ENCODE measurements around the gene SLC39A1. TPM values are rescaled to one million over a fixed set of nuclear protein-coding genes. Genes with fewer than 3 reads are reported as not detected.

The SLC39A1 gene
- total RNA-seq, 4 donors from 2014 or later, result 19.9 to 80.0 (median 47.1) TPM

DNA sequence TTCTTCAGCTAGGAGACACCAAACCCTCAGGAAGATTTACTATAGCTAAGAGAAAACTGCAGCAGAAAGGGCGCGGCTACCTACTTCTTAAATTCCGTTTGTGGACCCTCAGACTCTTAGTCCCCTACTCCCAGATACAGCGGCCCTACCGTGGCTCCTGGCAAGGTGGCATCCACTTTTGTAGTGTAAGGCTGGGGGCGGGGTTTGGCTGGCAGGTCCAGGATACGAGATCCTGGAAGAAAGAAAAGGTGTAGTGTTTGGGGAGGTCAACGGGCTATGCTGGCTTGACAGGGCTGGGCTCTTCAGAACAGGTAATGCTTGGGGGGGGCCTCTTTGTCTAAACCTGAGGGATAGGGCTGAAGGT, 4.6 kb upstream of the SLC39A1 start:
- Histone ChIP-seq H3K27me3 (no peaks in the 10 kb centered on the region), H3K9me3 (no peaks in the 10 kb centered on the region), H3K4me3 (peak overlapping the region; percentile 27 to 58 (median 55)), H3K36me3 (no peaks in the 10 kb centered on the region), H3K4me1 (peaks cover 11 to 37% (median 27%) of the 10 kb centered on the region in 4 donors), H3K27ac (peak overlapping the region; percentile 88 to 96 (median 96))
- TF ChIP-seq, protein P1, sequence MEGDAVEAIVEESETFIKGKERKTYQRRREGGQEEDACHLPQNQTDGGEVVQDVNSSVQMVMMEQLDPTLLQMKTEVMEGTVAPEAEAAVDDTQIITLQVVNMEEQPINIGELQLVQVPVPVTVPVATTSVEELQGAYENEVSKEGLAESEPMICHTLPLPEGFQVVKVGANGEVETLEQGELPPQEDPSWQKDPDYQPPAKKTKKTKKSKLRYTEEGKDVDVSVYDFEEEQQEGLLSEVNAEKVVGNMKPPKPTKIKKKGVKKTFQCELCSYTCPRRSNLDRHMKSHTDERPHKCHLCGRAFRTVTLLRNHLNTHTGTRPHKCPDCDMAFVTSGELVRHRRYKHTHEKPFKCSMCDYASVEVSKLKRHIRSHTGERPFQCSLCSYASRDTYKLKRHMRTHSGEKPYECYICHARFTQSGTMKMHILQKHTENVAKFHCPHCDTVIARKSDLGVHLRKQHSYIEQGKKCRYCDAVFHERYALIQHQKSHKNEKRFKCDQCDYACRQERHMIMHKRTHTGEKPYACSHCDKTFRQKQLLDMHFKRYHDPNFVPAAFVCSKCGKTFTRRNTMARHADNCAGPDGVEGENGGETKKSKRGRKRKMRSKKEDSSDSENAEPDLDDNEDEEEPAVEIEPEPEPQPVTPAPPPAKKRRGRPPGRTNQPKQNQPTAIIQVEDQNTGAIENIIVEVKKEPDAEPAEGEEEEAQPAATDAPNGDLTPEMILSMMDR (IDR thresholded peaks at IDR 0.05), result peak in 1 of 5 experiments; percentile 2
- TF ChIP-seq POLR2AphosphoS5 (IDR thresholded peaks at IDR 0.05), result no peak
- WGBS, 2 donors (ENCODE audit: low coverage in 1 of 2), result 2 to 3% methylated on average over 6 to 8 of the region's 8 CpGs
- in situ Hi-C loops (cut with MboI; ENCODE audit: low pct_ligation_motif_present in 1 of 4, low pct_unique_long_range_greater_than_20kb in 1 of 4, low sequenced_read_pairs in 3 of 4), result loop anchor here in 1 of 4 donors (25.0 kb wide), 1 partner anchor 306 kb away; the partner anchor contains the start of genes ILF2 and SNAPIN
- intact Hi-C loops (cut with DNase I; ENCODE audit: low total_unique reads), result no loop called here
- DNase-seq, result peak; percentile 70

DNA sequence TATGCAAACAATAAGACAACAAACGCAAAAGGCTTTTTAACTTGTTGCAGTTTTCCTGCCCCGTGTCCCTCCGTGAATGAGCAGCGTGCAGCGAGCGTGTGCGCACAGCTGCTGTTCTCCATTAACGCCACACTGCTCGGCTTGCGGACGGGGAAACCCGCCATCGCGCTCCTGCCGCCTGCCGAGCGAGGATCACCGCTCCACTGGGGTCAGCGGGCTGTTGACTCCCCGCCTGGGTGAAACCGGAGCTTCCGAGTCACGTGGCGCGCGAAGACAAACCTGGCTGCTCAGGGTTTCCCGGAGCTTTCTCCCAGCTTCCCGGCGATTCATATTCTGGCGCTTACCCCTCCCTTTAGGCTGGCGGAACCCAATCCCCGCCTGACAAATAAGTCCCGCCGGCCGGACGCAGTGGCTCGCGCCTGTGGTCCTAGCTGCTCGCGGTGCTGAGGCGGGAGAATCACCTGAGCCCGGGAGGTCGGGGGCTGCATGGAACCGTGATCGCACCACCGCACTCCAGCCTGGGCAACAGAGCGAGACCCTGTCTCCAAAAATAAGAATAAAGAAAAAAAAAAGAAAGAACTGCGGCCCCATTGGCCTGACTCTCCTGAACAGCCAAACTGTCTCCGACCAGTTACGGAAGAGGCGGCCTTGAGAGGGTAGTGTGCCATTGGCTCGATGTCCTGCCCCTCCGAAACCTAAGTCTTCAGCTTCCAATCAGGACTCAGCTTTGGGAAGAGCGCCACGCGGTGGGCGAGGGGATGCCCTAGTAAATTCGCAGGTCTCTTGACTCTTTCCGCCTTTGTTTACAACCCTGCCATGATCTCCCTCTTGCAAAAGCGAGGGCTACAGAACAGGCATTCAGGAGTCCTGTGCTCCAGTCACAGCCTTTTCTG, 4.0 kb upstream of the SLC39A1 start, which contains the start of gene CREB3L4:
TSS of gene CREB3L4 (plus strand) at position 796 of the 893 bp plus-strand sequence. CDS start 624 bp downstream, outside the sequence.
- intact Hi-C loops (cut with DNase I; ENCODE audit: low total_unique reads) (no loop called here), in situ Hi-C loops (cut with MboI; ENCODE audit: low pct_ligation_motif_present in 1 of 4, low pct_unique_long_range_greater_than_20kb in 1 of 4, low sequenced_read_pairs in 3 of 4) (loop anchor here in 1 of 4 donors (25.0 kb wide), 1 partner anchor 305 kb away; the partner anchor contains the start of genes ILF2 and SNAPIN)
- TF ChIP-seq, protein P1 (IDR thresholded peaks at IDR 0.05), result peak; percentile 15 to 29 (median 24)
- TF ChIP-seq POLR2AphosphoS5 (IDR thresholded peaks at IDR 0.05), result peak; percentile 94 to 98 (median 97)
- TF ChIP-seq POLR2A (IDR thresholded peaks at IDR 0.05), result peak; percentile 94
- no peak for TF ChIP-seq EP300 (IDR thresholded peaks at IDR 0.05; ENCODE audit: low read depth)
- Histone ChIP-seq H3K27ac (peak within 1 kb of the TSS; percentile 88 to 96 (median 96)), H3K4me1 (peaks cover 12 to 42% (median 32%) of the 10 kb centered on the region in 4 donors), H3K4me3 (peak within 1 kb of the TSS; percentile 53 to 58 (median 56)), H3K27me3 (no peaks in the 10 kb centered on the region), H3K36me3 (no peaks in the 10 kb centered on the region), H3K9me3 (no peaks in the 10 kb centered on the region)
- DNase-seq, result peak; percentile 92
- WGBS, 2 donors (ENCODE audit: low coverage in 1 of 2), result 0% methylated on average over 13 to 48 of the region's 60 CpGs

DNA sequence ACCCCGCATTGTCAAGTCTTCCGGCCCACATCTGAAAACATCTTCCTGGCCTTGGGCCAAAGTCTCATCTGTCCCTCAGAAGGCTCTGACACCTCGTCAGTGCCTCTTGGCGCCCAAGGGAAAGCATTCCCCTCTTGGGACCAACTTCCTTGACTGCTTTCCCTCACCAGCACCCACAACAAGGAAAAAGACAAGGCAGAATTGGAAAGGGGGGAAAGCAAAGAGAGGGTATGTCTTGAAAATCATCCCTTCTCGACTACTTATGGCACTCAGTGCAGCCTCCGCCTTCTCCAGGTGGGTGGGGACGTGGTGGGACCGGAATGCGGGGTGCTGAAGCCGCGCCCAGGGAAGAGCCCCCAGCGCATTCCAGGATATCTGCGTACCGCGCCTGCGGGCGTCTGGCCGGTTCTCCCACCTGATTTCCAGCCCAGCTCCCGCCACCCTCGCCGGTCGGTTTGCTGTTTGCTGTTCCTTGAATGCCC, 554 bp upstream of the SLC39A1 start:
- H3K27me3 ChIP-seq, result no peaks in the 10 kb centered on the region
- peak overlapping the region; percentile 41 to 87 (median 70) for H3K4me3 ChIP-seq
- H3K9me3 ChIP-seq, result no peaks in the 10 kb centered on the region
- intact Hi-C loops (cut with DNase I; ENCODE audit: low total_unique reads), result no loop called here
- TF ChIP-seq POLR2AphosphoS5 (IDR thresholded peaks at IDR 0.05) (no peak), EP300 (IDR thresholded peaks at IDR 0.05; ENCODE audit: low read depth) (no peak), POLR2A (IDR thresholded peaks at IDR 0.05) (no peak)
- TF ChIP-seq, protein P1 (IDR thresholded peaks at IDR 0.05), result no peak
- peak; percentile 63 for DNase-seq
- 0% methylated on average over 22 of the region's 22 CpGs; no CpG with 5 or more reads in 1 of the 2 donors for WGBS, 2 donors (ENCODE audit: low coverage in 1 of 2)
- in situ Hi-C loops (cut with MboI; ENCODE audit: low pct_ligation_motif_present in 1 of 4, low pct_unique_long_range_greater_than_20kb in 1 of 4, low sequenced_read_pairs in 3 of 4), result loop anchor here in 1 of 4 donors (25.0 kb wide), 1 partner anchor 302 kb away; the partner anchor contains the start of genes ILF2 and SNAPIN
- peaks cover 24 to 58% (median 43%) of the 10 kb centered on the region in 4 donors for H3K4me1 ChIP-seq
- no peaks in the 10 kb centered on the region for H3K36me3 ChIP-seq
- peak overlapping the region; percentile 89 to 99 (median 96) for H3K27ac ChIP-seq

Data from transverse colon (tissue), 4 donors.